Gastroesophageal sphincter (tissue), 3 donors: ENCODE measurements around the gene HS6ST3.

Experiments used
- EP300 ChIP-seq: sonication (generic); formaldehyde crosslinking; IDR thresholded peaks from one replicate; pipeline ENCODE4 v1.6.1; 2017; ENCODE audit warnings: antibody characterized with exemption, mild to moderate bottlenecking
- POLR2A ChIP-seq, 2 donors: fragments of 450-650 bp; IDR thresholded peaks; one replicate each; pipeline ENCODE4 v1.6.1; 2017; ENCODE audit warnings: antibody characterized with exemption in 2 of 2, mild to moderate bottlenecking in 2 of 2, moderate library complexity in 1 of 2
- TF ChIP-seq, protein P1 (sequence below), 4 experiments: fragments of 200-600 bp in 2 of 4; fragments of 450-650 bp in 2 of 4; sonication (generic) in 1 of 4; IDR thresholded peaks; one replicate each; pipeline ENCODE4 v1.5.1; 2017 to 2019; ENCODE audit warnings: antibody characterized with exemption in 4 of 4, mild to moderate bottlenecking in 2 of 4, moderate library complexity in 2 of 4

DNA sequence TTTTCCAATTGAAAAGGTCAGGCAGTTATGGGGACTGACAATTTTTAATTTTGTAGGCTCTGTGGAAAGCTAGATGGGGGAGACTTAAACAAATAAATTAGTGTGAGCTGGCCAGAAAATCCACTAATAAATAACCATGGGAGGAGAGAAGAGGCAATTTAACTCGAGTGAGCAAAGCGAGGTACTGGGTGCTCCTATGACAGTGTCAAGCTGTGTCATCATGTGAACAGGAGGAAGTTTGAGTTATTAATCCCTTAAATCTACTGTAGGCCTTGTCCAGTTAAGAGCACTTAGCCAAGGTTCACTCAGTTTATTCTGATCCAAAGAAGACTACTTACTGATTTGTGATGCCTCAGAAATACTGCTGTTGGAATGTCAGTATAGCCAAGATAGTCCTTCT lies 781.6 kb downstream of the HS6ST3 start:
- TF ChIP-seq, protein P1, sequence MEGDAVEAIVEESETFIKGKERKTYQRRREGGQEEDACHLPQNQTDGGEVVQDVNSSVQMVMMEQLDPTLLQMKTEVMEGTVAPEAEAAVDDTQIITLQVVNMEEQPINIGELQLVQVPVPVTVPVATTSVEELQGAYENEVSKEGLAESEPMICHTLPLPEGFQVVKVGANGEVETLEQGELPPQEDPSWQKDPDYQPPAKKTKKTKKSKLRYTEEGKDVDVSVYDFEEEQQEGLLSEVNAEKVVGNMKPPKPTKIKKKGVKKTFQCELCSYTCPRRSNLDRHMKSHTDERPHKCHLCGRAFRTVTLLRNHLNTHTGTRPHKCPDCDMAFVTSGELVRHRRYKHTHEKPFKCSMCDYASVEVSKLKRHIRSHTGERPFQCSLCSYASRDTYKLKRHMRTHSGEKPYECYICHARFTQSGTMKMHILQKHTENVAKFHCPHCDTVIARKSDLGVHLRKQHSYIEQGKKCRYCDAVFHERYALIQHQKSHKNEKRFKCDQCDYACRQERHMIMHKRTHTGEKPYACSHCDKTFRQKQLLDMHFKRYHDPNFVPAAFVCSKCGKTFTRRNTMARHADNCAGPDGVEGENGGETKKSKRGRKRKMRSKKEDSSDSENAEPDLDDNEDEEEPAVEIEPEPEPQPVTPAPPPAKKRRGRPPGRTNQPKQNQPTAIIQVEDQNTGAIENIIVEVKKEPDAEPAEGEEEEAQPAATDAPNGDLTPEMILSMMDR (IDR thresholded peaks at IDR 0.05), result no peak
- TF ChIP-seq EP300 (no peak), POLR2A (IDR thresholded peaks at IDR 0.05) (no peak)
